Measurements from ENCODE around the gene IQSEC1. TPM values are rescaled to one million over a fixed set of nuclear protein-coding genes. Genes with fewer than 3 reads are reported as not detected.

The IQSEC1 gene
- polyA plus RNA-seq, 3 donors: 17.7 to 61.7 (median 30.3) TPM

GRCh38 chr3:13055634-13056033 lies 17.6 kb downstream of the IQSEC1 start:
- H3K4me2 ChIP-seq (replicated peaks; ENCODE audit: extremely low read depth, low read length, poor library complexity, severe bottlenecking): no peak overlapping the region
- Mint-ChIP-seq H3K4me3 (no peak overlapping the region), H3K27ac (peak overlapping the region in 1 of 7 donors; percentile 80), H3K4me1 (no peaks in the 10 kb centered on the region), H3K27me3 (ENCODE audit: low read depth in 3 of 3) (peaks cover 6 to 18% (median 8%) of the 10 kb centered on the region in 3 donors), H3K36me3 (no peaks in the 10 kb centered on the region), H3K9me3 (peaks cover 0 to 1% (median 0%) of the 10 kb centered on the region in 7 donors)
- WGBS (ENCODE audit: insufficient coverage): 92% methylated on average over 7 of the region's 7 CpGs
- H3K79me2 ChIP-seq (ENCODE audit: insufficient read depth, low read length): no peaks in the 10 kb centered on the region
- H2AFZ ChIP-seq (ENCODE audit: insufficient read depth, low read depth, low read length, poor library complexity, severe bottlenecking): no peak overlapping the region
- intact Hi-C loops (cut with micrococcal nuclease): no loop called here
- no peaks in the 10 kb centered on the region for H4K20me1 ChIP-seq (ENCODE audit: insufficient read depth, low read length)
- no peaks in the 10 kb centered on the region for H3K9me3 ChIP-seq (replicated peaks in 1 of 2; ENCODE audit: control insufficient read depth in 1 of 2, insufficient read depth in 1 of 2, low read length in 2 of 2)
- H3K9ac ChIP-seq (ENCODE audit: insufficient read depth, low read length, poor library complexity, severe bottlenecking): no peak overlapping the region
- H3K4me1 ChIP-seq (ENCODE audit: control insufficient read depth in 1 of 2, insufficient read depth in 2 of 2, low read length in 2 of 2): no peaks in the 10 kb centered on the region
- TF ChIP-seq CTCF (IDR thresholded peaks at IDR 0.05): no peak
- no peak overlapping the region for H3K4me3 ChIP-seq (replicated peaks in 1 of 3; ENCODE audit: low read depth in 2 of 3, low read length in 3 of 3)
- H3K27ac ChIP-seq (ENCODE audit: low read depth in 1 of 2, low read length in 2 of 2): no peak overlapping the region
- DNase-seq: no peak
- no peaks in the 10 kb centered on the region for H3K36me3 ChIP-seq (replicated peaks in 1 of 2; ENCODE audit: control insufficient read depth in 1 of 2, insufficient read depth in 2 of 2, low read length in 2 of 2)
- no peaks in the 10 kb centered on the region for H3K27me3 ChIP-seq (ENCODE audit: control insufficient read depth in 2 of 2, insufficient read depth in 2 of 2, low read length in 2 of 2)

GRCh38 chr3:13054341-13055285 lies 18.6 kb downstream of the IQSEC1 start:
- Mint-ChIP-seq H3K4me1 (no peaks in the 10 kb centered on the region), H3K36me3 (no peaks in the 10 kb centered on the region)

More at GRCh38 chr3:13054341-13055285, 18.6 kb downstream of the IQSEC1 start:
- no peak for DNase-seq
- H3K27me3 Mint-ChIP-seq (ENCODE audit: low read depth in 3 of 3): peaks cover 7 to 14% (median 8%) of the 10 kb centered on the region in 3 donors
- no peak overlapping the region for H3K9ac ChIP-seq (ENCODE audit: insufficient read depth, low read length, poor library complexity, severe bottlenecking)
- no peaks in the 10 kb centered on the region for H4K20me1 ChIP-seq (ENCODE audit: insufficient read depth, low read length)
- intact Hi-C loops (cut with micrococcal nuclease): no loop called here
- H3K9me3 Mint-ChIP-seq: peaks cover 0 to 1% (median 0%) of the 10 kb centered on the region in 7 donors
- H3K36me3 ChIP-seq (replicated peaks in 1 of 2; ENCODE audit: control insufficient read depth in 1 of 2, insufficient read depth in 2 of 2, low read length in 2 of 2): no peaks in the 10 kb centered on the region
- H3K79me2 ChIP-seq (ENCODE audit: insufficient read depth, low read length): no peaks in the 10 kb centered on the region
- H3K4me2 ChIP-seq (replicated peaks; ENCODE audit: extremely low read depth, low read length, poor library complexity, severe bottlenecking): no peak overlapping the region
- no peaks in the 10 kb centered on the region for H3K4me1 ChIP-seq (ENCODE audit: control insufficient read depth in 1 of 2, insufficient read depth in 2 of 2, low read length in 2 of 2)
- no peaks in the 10 kb centered on the region for H3K9me3 ChIP-seq (replicated peaks in 1 of 2; ENCODE audit: control insufficient read depth in 1 of 2, insufficient read depth in 1 of 2, low read length in 2 of 2)
- no peak overlapping the region for H3K27ac Mint-ChIP-seq
- no peak overlapping the region for H2AFZ ChIP-seq (ENCODE audit: insufficient read depth, low read depth, low read length, poor library complexity, severe bottlenecking)
- no peaks in the 10 kb centered on the region for H3K27me3 ChIP-seq (ENCODE audit: control insufficient read depth in 2 of 2, insufficient read depth in 2 of 2, low read length in 2 of 2)
- no peak overlapping the region for H3K27ac ChIP-seq (ENCODE audit: low read depth in 1 of 2, low read length in 2 of 2)
- WGBS (ENCODE audit: insufficient coverage): 91% methylated on average over 25 of the region's 31 CpGs
- TF ChIP-seq CTCF (IDR thresholded peaks at IDR 0.05): no peak
- H3K4me3 Mint-ChIP-seq: no peak overlapping the region
- no peak overlapping the region for H3K4me3 ChIP-seq (replicated peaks in 1 of 3; ENCODE audit: low read depth in 2 of 3, low read length in 3 of 3)
